ENCODE results near the gene PI16. TPM values are rescaled to one million over a fixed set of nuclear protein-coding genes. Genes with fewer than 3 reads are reported as not detected.
"Not testable (repeated sequence)": the region's sequence is repeated elsewhere in the genome, so short reads cannot be mapped to it uniquely, and the experiment has no call there.

PI16 gene
- total RNA-seq, 1 donor: 1.8 TPM

DNA sequence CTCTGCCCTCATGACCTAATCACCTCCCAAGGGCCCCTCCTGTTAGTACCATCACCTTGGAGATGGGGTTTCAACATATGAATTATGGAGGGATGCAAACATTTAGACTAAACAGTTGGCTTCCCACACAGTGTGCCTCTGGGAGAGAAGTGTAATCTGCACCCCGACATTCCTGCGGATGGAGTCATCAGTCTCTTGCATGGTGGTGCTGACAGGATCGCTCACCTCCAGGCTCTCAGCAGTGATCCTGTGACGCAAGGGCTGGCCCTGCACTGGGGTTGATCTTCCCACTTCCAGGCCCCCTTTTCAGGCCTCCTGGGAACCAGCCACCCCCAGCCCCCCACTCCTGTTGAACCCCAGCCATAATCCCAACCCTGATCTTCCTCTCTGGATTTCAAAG is 16.0 kb upstream of the PI16 start:
- Histone ChIP-seq H3K4me1 (ENCODE audit: insufficient read depth, low read length) (peaks cover 14% of the 10 kb centered on the region), H3K4me2 (ENCODE audit: insufficient read depth, low read length) (no peak overlapping the region), H3K27me3 (ENCODE audit: insufficient read depth, low read length) (no peaks in the 10 kb centered on the region), H2AFZ (ENCODE audit: low read length) (no peak overlapping the region), H3K9me3 (ENCODE audit: low read depth, low read length) (no peaks in the 10 kb centered on the region), H3K79me2 (ENCODE audit: insufficient read depth, low read length) (no peaks in the 10 kb centered on the region), H3K4me3 (ENCODE audit: insufficient read depth, low read length) (no peak overlapping the region), H4K20me1 (ENCODE audit: insufficient read depth, low read length) (no peaks in the 10 kb centered on the region), H3K36me3 (ENCODE audit: insufficient read depth, low read length) (no peaks in the 10 kb centered on the region), H3K27ac (ENCODE audit: low read depth, low read length) (peak overlapping the region; percentile 65)
- DNase-seq (ENCODE audit: insufficient read length, low spot score, missing footprints): peak; percentile 98
- TF ChIP-seq, protein P1, sequence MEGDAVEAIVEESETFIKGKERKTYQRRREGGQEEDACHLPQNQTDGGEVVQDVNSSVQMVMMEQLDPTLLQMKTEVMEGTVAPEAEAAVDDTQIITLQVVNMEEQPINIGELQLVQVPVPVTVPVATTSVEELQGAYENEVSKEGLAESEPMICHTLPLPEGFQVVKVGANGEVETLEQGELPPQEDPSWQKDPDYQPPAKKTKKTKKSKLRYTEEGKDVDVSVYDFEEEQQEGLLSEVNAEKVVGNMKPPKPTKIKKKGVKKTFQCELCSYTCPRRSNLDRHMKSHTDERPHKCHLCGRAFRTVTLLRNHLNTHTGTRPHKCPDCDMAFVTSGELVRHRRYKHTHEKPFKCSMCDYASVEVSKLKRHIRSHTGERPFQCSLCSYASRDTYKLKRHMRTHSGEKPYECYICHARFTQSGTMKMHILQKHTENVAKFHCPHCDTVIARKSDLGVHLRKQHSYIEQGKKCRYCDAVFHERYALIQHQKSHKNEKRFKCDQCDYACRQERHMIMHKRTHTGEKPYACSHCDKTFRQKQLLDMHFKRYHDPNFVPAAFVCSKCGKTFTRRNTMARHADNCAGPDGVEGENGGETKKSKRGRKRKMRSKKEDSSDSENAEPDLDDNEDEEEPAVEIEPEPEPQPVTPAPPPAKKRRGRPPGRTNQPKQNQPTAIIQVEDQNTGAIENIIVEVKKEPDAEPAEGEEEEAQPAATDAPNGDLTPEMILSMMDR (IDR thresholded peaks at IDR 0.05; ENCODE audit: extremely low read depth, low read depth, low read length): no peak

DNA sequence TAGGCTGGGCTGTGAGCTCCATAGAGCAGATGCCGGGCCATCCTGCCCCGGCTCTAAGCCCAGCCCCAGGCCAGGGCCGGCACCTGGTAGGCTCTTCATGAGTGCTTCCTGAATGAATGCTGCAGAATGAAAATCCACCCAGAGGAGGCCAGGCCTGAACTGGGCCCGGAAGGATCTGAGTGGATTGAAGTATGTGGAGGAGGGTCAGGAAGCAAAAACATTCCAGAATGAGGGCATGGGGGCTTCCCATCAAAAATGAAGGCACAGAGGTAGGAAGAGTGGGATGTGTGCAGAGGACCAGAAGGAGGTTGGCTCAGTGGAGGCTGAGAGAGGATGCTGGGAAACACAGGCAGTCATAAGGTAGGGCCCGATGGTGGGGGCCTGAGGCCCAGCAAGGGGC is 15.5 kb upstream of the PI16 start:
- not testable (repeated sequence) for H3K27me3 ChIP-seq (ENCODE audit: insufficient read depth, low read length); H3K4me2 ChIP-seq (ENCODE audit: insufficient read depth, low read length); H3K4me3 ChIP-seq (ENCODE audit: insufficient read depth, low read length); H2AFZ ChIP-seq (ENCODE audit: low read length); H3K9me3 ChIP-seq (ENCODE audit: low read depth, low read length); H4K20me1 ChIP-seq (ENCODE audit: insufficient read depth, low read length); H3K36me3 ChIP-seq (ENCODE audit: insufficient read depth, low read length); H3K79me2 ChIP-seq (ENCODE audit: insufficient read depth, low read length); DNase-seq (ENCODE audit: insufficient read length, low spot score, missing footprints)
- Histone ChIP-seq H3K27ac (ENCODE audit: low read depth, low read length) (peak overlapping the region; percentile 65), H3K4me1 (ENCODE audit: insufficient read depth, low read length) (peaks cover 13% of the 10 kb centered on the region)

DNA sequence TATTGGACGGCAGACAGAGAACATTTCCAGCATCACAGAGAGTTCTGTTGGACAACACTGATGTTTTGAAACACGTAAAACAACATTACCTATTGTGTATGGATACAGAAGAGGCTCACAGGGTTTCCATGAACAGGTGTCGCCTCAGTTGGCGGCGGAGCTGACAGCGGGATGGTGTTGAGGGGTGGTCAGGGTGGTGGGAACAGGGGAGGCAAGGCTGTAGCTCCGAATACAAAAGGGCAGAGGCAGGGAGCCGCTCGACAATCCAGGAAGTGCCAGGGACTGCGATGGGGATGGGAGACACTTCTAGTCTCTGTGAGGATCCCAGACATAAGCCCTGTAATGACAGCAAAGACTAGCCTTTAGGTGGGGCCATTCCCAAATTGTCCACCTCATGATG is 14.5 kb upstream of the PI16 start:
- Histone ChIP-seq H3K9me3 (ENCODE audit: low read depth, low read length) (no peaks in the 10 kb centered on the region), H3K79me2 (ENCODE audit: insufficient read depth, low read length) (no peaks in the 10 kb centered on the region), H3K27ac (ENCODE audit: low read depth, low read length) (no peak overlapping the region), H3K27me3 (ENCODE audit: insufficient read depth, low read length) (no peaks in the 10 kb centered on the region), H3K4me1 (ENCODE audit: insufficient read depth, low read length) (peaks cover 13% of the 10 kb centered on the region), H3K4me3 (ENCODE audit: insufficient read depth, low read length) (no peak overlapping the region), H3K4me2 (ENCODE audit: insufficient read depth, low read length) (no peak overlapping the region), H3K36me3 (ENCODE audit: insufficient read depth, low read length) (no peaks in the 10 kb centered on the region), H2AFZ (ENCODE audit: low read length) (no peak overlapping the region), H4K20me1 (ENCODE audit: insufficient read depth, low read length) (no peaks in the 10 kb centered on the region)
- DNase-seq (ENCODE audit: insufficient read length, low spot score, missing footprints): no peak
- TF ChIP-seq, protein P1 (IDR thresholded peaks at IDR 0.05; ENCODE audit: extremely low read depth, low read depth, low read length): no peak

DNA sequence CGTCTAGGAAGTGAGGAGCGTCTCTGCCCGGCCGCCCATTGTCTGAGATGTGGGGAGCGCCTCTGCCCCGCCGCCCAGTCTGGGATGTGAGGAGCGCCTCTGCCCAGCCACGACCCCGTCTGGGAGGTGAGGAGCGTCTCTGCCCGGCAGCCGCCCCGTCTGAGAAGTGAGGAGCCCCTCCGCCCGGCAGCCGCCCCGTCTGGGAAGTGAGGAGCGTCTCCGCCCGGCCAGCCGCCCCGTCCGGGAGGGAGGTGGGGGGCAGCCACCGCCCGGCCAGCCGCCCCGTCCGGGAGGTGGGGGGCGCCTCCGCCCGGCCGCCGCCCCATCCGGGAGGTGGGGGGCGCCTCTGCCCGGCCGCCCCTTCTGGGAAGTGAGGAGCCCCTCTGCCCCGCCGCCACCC is 13.0 kb upstream of the PI16 start:
- H4K20me1 ChIP-seq (ENCODE audit: insufficient read depth, low read length); H3K27ac ChIP-seq (ENCODE audit: low read depth, low read length); DNase-seq (ENCODE audit: insufficient read length, low spot score, missing footprints); H3K27me3 ChIP-seq (ENCODE audit: insufficient read depth, low read length); H3K79me2 ChIP-seq (ENCODE audit: insufficient read depth, low read length); H3K36me3 ChIP-seq (ENCODE audit: insufficient read depth, low read length); H3K4me2 ChIP-seq (ENCODE audit: insufficient read depth, low read length); H2AFZ ChIP-seq (ENCODE audit: low read length); H3K4me3 ChIP-seq (ENCODE audit: insufficient read depth, low read length); H3K9me3 ChIP-seq (ENCODE audit: low read depth, low read length): not testable (repeated sequence)
- H3K4me1 ChIP-seq (ENCODE audit: insufficient read depth, low read length): peaks cover 13% of the 10 kb centered on the region

DNA sequence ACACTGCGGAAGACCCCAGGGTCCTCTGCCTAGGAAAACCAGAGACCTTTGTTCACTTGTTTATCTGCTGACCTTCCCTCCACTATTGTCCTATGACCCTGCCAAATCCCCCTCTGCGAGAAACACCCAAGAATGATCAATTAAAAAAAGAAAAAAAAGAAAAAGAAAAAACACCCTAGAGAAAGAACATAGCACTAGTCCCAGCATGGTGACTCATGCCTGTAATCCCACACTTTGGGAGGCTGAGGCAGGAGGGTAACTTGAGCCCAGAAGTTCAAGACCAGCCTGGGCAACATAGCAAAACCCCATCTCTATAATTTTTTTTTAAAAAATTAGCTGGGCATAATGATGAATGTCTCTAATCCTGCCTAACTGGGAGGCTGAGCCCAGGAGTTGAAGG is 12.2 kb upstream of the PI16 start:
- not testable (repeated sequence) for H2AFZ ChIP-seq (ENCODE audit: low read length); H3K4me2 ChIP-seq (ENCODE audit: insufficient read depth, low read length); H3K36me3 ChIP-seq (ENCODE audit: insufficient read depth, low read length)

More for the DNA sequence above, 12.2 kb upstream of the PI16 start:
- not testable (repeated sequence) for H4K20me1 ChIP-seq (ENCODE audit: insufficient read depth, low read length); H3K9me3 ChIP-seq (ENCODE audit: low read depth, low read length); H3K79me2 ChIP-seq (ENCODE audit: insufficient read depth, low read length); H3K27me3 ChIP-seq (ENCODE audit: insufficient read depth, low read length); H3K4me3 ChIP-seq (ENCODE audit: insufficient read depth, low read length); DNase-seq (ENCODE audit: insufficient read length, low spot score, missing footprints); H3K27ac ChIP-seq (ENCODE audit: low read depth, low read length)
- peaks cover 13% of the 10 kb centered on the region for H3K4me1 ChIP-seq (ENCODE audit: insufficient read depth, low read length)

Data from osteoblast (primary cell).